HG02870 (cell line): ENCODE data around the gene CD274.
A peak's percentile ranks its signal among the peaks of the same experiment; 100 is the strongest.
"Not testable (repeated sequence)": the region's sequence is repeated elsewhere in the genome, so short reads cannot be mapped to it uniquely, and the experiment has no call there.

Experiments used
- ATAC-seq: cut with Tn5 transposase; IDR thresholded peaks from one replicate; pipeline ENCODE4 v1.9.1; 2021; ENCODE audit warnings: mild to moderate bottlenecking, moderate library complexity; ENCODE audit not compliant: unreplicated experiment

Gene CD274

DNA sequence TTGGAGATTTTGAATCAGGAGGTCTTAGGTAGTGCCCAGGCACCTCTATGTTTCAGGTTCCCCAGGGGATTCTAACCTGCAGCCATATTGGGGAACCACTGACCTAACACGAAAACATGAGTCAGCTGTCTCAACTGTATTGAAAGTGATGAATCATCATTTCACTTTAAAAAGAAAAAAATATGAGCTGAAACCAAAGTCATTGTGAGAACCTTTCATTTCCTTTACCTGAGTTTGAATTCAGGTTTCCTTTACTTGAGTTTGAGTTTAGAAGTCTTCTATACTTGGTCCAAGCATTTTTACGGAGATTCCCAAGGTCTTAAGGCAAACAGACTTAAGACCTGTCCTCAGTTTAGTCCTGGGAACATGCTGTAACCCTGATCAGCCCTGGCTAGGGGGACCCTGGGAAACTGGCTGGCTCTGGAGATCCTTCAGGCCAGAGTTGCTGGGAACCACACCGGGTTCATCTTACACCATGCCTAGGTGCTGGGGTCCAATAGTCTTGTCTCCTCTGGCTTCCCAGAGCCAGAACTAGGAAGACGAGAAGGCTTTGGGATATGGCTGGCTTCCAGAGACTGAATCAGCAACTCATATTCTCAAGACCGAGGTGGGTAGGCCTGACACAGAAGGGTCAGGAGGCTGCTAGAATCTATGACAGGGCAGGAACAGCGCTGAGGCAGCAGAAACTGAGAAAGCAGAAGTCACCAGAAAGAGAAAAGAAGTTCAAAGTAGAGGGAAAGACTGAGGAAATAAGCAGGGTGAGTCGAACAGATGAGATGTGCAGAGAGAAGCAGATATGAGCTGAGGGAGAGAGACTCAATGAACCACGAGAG lies 43.6 kb downstream of the CD274 start:
- ATAC-seq, result peak; percentile 85

DNA sequence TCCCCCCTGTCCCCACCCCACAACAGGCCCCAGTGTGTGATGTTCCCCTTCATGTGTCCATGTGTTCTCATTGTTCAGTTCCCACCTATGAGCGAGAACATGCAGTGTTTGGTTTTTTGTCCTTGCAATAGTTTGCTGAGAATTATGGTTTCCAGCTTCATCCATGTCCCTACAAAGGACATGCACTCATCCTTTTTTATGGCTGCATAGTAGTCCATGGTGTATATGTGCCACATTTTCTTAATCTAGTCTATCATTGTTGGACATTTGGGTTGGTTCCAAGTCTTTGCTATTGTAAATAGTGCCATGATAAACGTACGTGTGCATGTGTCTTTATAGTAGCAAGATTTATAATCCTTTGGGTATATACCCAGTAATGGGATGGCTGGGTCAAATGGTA lies 44.4 kb downstream of the CD274 start:
- not testable (repeated sequence) for ATAC-seq

DNA sequence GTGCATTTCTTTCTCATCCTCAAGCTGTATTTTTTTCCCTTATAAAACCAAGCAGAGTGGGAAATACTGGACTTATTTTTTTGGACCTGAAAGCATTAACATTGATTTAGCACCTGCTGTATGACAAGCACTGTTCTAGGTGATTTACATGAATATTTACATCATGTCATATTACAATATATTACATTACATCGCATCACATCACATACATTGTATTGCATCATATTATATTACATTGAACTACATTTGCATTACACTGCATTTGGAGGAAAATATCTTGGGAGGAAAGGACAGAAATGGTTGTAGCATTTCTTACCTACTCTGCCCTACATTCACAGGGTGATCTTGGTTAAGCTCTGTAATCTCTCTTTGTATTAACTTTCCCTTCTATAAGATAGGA lies 48.8 kb downstream of the CD274 start:
- ATAC-seq, result no peak

DNA sequence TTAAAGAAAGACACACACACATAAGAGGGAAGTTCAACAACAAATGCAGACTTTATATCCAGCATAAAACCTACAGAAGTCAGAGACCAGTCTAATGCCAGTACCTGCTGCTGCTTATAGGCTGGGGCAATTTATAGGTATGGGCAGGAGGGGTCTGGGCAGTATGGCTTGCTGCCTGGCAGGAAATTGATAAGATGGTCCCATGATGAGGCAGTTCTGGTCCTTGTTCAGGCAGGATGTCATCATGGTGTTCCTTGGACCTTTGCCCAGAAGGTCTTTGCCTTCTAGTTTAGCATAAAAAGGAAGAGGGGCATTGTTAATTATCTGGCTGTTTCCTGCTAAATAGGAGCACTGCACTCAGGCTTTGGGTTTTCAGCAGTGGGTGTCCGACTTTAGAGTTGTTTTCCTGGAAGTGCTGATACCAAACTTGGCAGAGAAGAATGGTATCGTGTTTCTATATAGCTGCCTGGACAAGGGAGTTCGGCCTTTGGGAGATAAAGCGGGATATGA lies 49.6 kb downstream of the CD274 start:
- no peak for ATAC-seq

DNA sequence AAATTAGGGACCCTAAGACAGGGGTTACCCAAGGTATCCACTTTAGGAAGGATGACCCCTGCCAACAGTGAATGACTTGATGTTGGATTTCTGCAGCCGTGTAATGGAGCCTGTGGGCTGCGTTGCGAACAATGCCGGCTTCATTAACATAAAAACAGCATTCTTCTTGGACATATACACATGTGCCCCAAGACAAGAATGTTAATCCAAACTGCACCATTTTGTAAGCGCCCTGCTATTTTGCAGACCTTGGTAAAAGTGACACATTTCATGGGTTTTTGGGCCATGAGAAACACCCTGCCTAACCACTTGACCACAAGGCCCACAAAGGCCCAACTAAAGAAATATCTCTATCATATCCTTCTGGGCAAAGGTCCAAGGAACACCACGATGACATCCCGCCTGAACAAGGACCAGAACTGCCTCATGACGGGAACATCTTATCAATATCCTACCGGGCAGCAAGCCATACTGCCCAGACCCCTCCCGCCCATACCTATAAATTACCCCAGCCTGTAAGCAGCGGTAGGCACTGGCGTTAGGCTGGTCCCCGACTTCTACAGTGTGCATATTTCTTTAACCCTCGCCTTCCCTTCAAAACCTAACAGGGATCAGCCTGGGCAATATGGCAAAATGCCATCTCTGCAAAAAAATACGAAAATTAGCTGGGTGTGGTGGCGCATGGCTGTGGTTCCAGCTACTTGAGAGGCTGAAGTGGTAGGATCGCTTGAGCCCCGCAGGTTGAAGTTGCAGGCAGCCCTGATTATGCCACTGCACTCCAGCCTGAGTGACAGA lies 50.3 kb downstream of the CD274 start:
- ATAC-seq, result no peak

DNA sequence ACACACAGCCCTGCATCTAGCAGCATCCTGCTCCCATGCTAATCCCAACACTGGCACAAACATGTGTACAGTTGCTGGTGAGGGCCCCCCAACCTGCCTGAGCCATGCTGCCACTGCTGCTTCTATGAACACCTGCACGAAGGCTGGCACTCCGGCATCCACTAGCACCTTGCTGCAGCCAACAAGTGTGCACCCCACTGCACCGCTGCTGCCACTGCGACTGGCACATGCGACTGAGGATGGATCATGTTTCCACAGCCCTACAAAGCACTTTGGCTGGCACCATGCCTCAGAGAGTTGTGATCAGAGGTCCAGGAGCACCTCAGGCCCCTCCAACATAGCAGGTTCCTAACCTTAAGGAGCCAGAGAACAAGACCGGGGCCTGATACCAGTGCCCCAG lies 52.2 kb downstream of the CD274 start:
- ATAC-seq, result no peak

DNA sequence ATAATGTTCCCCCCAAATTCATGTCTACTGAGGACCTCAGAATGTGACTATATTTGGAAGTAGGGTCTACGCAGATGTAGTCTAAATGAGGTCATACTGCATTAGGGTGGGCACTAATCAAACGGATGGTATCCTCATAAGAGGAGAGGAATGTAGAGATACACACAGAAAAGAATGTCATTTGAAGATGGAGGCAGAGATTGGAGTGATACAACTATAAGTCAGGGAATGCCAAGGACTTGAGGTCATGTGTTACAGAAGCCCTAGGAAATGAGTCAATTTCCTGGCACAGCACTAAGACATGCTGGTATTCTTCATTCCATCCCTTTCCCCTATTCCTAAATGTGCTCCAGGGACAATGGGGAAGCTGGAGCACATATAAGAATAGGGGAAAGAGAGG lies 59.2 kb downstream of the CD274 start:
- ATAC-seq, result no peak

DNA sequence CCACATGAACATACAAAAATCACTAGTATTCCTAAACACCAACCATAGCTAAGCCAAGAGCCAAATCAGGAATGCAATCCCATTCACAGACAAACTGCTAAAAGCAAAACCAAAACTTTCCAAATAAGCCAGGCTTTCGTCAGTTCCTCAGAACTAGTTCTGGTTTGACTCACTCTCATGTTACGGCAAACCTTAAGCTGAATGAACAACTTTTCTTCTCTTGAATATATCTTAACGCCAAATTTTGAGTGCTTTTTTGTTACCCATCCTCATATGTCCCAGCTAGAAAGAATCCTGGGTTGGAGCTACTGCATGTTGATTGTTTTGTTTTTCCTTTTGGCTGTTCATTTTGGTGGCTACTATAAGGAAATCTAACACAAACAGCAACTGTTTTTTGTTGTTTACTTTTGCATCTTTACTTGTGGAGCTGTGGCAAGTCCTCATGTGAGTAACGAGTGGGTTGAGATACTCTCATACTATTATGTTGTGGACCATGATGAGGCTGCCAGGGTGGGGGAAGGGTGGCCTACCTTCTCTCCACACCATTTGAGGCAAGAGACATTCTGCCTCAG lies 60.1 kb downstream of the CD274 start, which contains the start of gene PDCD1LG2:
Gene PDCD1LG2 (plus strand): TSS at position 172 of the 572 bp plus-strand sequence. CDS start 12,016 bp downstream, outside the sequence.
- peak; percentile 73 for ATAC-seq

DNA sequence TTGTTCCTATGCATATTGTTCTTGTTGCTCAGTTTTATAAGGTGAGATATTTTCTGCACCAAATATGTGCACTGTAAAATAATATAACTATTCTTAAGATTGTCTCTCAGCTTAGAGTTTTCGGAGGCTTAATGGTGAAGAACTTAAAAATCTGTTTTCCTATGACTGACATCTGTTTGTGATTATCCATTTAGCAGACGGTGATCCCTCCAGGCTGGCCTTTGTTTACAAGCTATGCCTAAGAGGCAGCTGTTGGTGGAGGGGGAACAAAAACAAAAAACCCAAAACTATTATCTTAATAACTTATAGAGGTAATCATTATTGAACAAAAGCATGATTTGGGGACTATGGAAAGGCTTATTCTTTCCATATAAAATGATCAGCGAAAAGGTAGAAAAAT lies 60.6 kb downstream of the CD274 start:
- ATAC-seq, result no peak

DNA sequence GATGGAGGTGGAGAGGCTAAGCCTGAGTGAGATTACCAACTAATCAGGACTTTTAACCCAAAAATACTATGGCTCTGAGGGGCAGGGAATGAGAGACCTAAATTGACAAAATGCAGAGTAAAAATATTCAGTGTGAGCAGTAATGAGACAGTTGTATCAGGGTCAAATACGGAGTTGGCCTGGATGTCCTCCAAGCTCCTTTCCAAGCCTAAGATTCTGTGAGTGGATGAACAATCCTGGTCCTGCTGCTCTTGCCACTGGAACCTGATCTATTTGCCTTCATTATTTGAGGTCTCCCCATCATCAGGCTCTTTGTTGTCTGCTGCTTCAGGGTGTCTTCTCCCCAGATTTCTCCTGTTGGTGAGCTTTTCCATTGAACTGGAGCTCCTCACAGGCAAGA lies 61.1 kb downstream of the CD274 start:
- ATAC-seq, result no peak

DNA sequence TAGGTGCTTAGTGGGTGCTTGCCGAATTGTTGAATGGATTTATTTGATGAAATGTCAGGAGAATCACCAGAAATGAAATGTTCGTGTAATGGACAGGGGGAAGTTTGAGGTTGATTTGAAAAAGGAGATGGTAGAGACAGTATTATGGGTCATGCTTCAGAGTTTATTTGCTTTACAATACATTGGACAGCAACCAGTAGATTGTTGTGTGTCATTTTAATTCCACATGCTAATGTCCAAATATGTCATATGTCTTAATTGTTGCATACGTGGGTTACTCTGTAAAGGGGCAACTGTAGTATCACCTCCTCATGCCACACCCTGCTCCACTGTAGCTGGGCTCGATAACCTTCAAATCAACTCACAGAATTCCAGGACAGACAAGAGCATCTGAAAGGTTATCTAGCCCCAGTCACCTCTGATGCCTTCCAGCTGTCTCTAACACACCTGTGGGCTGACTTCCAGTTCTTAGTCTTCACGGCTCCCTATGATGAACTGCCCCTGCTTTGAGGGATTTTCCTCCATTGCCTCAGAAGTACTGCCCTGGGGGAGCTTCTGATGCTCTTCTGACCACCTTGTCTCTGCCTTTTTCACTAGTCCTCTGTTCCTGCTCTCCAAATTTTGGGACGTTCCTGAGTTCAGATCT lies 61.7 kb downstream of the CD274 start:
- ATAC-seq, result no peak

DNA sequence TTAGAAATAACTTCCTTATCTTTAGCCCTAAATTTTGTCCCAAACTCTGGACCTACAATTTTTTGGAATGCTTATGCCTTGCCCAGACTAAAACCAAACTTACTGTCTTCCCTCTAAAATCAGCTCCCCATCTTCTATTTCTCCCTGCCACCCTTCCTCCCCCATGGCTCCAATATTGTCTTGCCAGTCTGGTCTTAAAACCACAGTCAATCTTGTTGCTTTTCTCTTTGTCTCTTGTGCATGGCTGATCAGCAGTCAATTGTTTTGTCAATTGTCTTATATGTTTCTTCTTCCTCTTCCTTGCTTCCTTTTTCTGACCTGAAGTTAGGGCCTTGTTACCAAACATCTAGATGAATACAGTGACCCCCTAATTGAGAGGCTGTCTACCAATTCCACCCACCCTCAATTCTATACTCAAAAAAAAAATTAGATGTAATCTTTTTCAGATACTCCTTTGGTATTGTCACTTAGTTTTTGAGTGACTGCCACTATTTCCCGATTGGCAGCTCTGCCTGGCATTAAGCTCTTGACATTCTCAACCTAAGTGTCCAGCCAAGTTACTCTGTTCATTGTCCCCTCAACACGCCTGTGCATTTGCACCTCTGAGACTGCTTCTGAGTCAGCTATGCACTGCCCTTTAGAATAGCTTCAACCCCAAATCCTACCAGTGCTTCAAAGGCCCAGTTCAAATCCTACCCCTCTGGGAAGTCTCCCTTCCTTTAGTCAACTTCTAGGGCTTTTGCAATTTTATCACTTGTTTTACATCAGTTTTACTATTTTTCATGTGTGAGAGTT lies 62.5 kb downstream of the CD274 start:
- ATAC-seq, result no peak

DNA sequence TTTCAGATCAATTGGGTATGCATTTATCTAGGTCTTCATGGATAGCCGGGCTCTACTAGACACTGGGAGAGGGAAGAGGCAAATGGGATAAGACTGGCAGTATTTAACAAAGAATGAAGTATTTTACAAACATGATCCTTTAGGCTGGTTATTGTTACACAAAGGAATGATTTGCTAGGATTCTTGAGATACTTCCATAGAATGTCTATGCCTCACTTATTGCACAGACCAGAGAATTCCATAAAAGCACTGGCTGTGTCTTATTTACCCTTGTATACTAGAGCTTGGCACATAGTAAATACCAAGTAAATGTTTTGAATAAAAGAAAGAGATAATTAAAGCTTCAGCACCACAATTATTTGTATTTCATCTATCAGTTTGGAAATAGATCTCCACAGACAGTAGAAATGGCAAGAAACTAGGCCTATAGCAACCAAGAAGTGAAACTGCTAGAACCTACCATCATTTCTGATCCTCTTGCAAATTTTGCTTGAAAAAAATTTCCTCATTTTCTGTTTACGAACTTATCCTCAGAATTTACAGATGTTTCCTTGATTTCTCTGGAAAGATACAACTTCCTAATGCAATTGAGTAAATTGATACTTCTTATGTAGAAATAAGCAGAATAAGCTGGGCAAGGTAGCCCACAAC lies 63.7 kb downstream of the CD274 start:
- ATAC-seq, result no peak

DNA sequence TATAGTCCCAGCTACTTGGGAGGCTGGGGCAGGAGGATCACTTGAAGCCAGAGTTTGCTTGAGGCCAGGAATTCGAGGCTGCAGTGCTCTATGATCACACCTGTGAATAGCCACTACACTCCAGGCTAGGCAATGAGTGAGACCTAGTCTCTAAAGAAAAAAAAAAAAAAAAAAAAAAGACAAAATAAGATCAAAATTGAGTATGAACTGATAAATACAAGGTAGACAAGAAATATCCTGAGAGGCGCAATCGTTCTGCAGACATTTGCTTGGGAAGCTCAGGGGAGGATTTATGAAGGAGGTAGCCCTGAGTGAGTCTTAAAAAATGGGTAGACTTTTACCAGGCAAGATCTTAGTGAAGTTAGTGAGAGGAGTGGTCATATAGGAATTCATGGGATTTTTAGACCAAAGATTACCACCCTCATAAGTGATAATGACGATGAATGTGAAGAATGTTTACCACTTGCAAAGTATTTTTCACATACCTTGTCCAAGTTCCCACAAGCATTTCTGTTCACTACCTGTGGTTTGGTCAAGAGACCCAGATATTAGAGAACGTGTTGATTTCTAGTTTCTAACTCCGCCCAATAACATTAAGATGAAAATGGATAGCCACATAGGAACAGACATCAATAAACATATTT lies 64.4 kb downstream of the CD274 start:
- ATAC-seq, result no peak

DNA sequence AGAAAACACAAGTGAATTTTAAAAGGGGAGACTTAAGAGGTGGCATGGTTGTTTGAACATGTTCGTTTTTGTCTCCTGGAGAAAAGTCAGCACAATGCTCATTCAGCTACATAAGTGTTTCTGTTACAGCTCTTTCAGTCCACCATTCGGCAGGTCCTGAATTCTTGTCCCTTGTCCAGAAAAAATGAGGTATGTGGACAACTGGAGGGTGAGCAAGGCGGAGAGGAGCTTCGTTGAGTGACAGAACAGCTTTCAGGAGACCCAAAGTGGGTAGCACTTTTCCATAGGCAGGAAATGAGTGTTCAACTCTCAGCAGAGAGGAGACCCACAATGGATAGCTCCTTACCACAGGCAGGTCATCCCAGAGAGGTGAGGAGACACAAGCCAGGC lies 64.9 kb downstream of the CD274 start:
- ATAC-seq, result no peak

DNA sequence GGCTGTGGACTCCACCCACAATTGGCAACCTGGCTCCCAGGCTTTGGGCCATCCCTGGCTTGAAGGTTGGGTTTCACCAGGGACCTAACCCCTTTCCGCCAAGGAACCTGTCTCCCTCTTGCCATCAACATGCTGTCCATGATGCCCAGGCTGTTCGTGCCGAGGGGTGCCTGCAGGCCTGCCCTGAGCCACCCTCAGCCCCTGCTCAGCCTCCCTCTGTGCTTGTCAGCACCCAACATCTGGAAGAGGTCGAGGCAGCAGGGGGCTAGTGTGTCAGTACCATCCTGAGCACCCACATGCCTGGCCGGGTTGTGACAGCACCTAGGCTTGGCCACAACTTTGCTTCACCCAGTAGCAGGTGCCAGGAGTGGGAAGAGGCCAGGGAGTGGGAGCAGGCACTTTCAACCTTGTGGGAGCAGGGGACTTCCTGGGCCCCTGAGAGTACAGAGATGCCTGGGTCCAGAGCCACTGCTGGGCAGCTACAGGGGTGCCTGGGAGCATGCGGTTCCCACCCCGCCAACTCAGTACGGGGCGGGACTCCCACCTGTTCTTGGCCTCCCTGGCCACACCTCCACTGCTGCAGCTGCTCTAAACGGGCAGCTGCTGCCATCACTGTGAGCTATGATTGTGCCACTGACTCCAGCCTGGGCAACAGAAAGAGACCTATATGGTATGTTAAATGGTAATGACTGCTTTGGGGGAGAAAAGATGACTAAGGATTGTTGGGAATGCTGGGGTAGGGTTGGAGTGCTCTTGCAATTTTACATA lies 66.3 kb downstream of the CD274 start:
- no peak for ATAC-seq

DNA sequence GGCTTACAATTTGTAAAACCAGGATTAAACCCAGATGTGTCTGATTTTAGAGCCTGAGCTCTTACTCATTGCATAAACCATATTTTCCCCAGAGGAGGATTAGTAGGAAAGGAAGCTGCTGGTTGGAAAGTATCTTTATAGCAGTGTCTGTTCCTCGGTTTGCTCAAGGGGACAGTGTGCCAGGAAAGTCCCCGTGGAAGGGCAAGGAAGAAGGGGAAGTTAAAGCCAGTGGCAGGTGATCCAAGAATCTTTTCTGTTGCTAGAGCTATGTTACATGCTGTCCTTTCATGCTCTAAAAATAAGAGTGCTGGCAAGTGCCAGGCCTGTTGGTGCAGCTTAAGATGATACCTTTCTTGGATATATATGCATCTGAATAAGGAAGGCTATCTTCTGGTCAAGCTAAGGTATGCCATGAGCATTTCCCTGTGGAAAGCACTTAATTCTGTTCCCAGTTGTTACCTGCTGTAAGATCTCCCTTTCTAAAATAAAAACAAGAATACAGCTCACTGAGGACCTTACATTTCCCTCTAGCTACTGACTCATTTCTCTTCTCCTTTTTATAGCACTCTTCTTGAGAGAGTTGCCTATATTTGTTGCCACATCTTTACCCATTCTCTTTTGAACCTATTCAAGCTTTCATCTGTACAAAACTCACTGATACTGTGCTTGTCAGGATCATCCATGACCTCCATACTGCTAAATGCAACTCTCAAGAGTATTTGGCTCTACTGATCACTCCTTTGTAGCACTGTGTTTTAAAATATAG lies 68.0 kb downstream of the CD274 start:
- ATAC-seq, result peak; percentile 84

DNA sequence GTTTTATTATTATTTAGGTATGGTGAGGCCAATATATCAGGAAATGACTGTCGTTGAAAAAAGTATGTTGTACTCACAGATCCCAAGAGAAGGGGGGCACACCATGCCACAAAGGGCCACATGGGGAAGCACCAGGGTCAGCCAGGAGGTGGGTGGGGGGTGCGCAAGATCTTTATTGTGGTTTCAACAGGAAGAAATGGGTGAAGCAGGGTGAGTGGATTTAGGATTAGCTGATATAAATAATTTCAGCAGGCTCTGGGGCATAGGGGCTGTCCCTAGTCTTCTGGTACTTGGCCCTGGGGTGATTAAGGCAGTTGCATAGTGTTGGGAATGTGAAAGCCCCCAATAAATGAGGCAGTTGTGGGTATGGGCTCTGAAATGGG lies 68.6 kb downstream of the CD274 start:
- ATAC-seq, result peak; percentile 8
